Suppressor macrophage (primary cell): ENCODE measurements around the gene ADAMTS14.
"Not testable (repeated sequence)": the region's sequence is repeated elsewhere in the genome, so short reads cannot be mapped to it uniquely, and the experiment has no call there.

Experiments used
- DNase-seq, 4 experiments: peaks; one replicate each; pipeline ENCODE4 v3.0.0-alpha.2; 2020 to 2022

ADAMTS14 gene

DNA sequence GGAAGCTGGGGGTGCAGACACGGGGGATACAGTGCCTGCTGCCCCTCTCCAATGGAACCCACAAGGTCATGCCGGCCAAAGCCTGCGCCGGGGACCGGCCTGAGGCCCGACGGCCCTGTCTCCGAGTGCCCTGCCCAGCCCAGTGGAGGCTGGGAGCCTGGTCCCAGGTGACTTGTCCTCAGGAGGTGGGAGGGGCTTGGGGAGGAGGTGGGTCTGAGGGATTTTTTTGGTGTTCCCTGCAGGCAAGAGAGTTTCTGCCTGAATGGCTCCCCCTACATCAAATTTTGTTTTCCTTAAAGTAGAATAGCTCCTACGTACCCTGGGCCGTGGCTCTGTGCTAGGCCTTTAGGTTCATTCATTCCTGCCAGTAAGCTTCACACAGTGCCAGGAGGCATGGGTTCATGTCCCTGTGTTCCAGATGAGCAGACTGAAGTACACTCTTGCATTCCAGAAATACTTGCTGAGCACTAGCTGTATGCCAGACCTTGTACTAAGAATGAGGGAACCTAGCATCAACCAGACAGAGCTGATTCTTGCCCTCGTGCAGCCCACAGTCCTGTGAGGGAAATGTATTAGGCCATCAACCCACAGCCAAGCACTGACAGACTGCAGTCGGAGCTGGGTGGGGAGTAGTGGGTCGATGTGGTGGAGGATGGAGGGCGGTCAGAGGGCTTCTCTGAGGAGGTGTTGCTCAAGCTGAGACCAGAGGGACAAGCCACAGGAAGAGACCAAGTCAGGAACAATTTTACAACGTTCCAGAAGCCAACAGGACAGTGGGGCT is 81.7 kb downstream of the ADAMTS14 start:
- DNase-seq = no peak

DNA sequence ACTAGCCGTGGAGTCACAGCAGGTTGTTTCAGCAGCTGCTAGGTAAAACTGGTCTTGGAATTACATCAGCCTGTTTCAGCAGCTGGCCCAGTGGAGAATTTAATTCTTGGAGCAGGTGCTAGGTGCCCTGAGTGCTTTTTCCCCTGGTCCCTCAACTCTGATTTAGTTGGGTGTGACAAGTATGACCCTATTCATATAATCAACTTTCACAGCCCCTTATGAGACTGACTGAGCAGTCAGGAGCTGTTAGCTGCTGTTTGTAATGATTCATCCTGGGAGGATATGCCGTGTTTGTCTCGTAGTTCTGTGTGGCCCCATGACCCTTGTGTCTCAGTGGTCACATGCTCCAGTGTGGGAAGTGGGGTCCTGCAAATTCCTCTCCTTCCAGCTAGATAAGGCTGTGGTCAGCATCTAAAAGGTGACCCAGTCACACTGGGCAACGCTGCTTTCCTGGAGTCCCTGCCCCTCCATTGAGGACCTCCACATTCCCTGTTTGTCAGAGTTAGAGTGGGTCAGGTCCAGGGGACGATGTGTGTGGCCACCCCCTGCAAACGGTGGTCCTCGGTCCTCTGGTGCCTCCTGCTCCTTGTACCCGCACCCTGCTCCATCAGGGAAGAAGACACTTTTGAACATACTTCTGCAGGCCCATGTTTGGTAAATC is 84.5 kb downstream of the ADAMTS14 start:
- peak in 3 of 4 experiments; percentile 29 to 47 (median 36) for DNase-seq

DNA sequence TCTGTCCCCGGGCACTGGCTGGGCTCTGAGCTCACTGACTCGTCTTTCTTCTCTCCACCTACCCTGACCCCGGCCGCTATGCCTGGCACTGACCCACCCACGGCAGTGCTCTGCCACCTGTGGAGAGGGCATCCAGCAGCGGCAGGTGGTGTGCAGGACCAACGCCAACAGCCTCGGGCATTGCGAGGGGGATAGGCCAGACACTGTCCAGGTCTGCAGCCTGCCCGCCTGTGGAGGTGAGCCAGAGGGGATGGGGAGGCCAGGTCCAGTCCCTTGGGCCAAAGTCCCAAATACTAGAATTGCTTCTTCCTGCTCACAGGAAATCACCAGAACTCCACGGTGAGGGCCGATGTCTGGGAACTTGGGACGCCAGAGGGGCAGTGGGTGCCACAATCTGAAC is 85.5 kb downstream of the ADAMTS14 start:
- DNase-seq = no peak

DNA sequence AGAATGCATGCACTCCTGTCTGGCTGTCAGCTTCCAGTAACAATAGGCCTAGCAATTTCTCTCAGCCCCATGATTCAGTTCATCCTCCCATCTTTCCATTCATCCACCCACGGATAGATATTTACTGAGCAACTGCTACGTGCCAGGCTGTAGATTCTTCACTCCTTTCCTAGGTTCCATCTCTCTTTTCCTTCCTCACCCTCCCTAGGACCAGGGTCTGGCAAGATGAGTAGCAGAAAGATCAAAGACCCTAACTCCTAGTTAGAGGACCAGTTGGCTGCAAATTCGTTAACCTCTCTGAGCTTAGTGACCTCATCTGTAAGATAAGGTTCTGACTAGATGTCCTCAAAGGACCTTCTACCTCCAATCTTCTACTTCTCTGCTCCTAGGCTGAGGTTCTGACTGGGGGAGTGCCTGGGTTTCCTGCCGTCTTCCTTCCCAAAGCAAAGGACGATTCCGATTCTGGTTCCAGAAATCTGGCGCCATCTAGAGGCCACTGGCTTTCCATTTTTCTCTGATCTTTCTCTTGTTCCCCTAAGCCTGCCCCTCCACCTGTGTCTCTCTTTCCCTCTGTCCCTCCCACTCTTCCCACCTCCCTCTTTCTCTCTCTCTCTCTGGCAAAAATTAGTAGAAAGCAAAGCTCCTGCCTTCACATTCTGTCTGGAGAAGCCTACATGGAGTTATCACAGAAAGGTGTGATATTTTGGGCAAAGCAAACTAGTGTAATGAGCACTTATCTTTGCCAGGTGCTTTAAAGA is 86.6 kb downstream of the ADAMTS14 start:
- DNase-seq = peak; percentile 77 to 90 (median 86)

GRCh38 chr10:70759781-70760180 is 87.5 kb downstream of the ADAMTS14 start:
- peak; percentile 38 to 69 (median 52) for DNase-seq

- DNase-seq = no peak
Measured at GRCh38 chr10:70760271-70760787, 88.0 kb downstream of the ADAMTS14 start.

DNA sequence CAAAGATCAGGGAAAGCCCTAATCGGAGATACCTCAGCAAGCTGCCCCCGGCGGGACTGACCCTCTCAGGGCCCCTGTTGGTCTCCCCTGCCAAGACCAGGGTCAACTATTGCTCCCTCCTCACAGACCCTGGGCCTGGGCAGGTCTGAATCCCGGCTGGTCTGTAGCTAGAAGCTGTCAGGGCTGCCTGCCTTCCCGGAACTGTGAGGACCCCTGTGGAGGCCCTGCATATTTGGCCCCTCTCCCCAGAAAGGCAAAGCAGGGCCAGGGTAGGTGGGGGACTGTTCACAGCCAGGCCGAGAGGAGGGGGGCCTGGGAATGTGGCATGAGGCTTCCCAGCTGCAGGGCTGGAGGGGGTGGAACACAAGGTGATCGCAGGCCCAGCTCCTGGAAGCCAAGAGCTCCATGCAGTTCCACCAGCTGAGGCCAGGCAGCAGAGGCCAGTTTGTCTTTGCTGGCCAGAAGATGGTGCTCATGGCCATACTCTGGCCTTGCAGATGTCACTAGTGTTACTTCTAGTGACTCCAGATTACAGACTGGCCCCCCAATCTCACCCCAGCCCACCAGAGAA is 88.8 kb downstream of the ADAMTS14 start:
- DNase-seq = peak; percentile 45 to 69 (median 64)

DNA sequence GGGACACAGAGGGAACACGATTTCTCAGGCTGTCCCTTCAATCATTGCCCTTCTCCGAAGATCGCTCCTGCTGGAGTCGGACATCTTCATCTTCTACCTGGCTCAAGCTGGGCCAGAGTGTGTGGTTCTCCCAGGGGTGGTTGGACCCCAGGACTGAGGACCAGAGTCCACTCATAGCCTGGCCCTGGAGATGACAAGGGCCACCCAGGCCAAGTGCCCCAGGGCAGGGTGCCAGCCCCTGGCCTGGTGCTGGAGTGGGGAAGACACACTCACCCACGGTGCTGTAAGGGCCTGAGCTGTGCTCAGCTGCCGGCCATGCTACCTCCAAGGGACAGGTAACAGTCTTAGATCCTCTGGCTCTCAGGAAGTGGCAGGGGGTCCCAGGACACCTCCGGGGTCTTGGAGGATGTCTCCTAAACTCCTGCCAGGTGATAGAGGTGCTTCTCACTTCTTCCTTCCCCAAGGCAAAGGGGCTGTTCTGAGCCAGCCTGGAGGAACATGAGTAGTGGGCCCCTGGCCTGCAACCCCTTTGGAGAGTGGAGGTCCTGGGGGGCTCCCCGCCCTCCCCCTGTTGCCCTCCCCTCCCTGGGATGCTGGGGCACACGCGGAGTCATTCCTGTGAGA is 89.5 kb downstream of the ADAMTS14 start:
- DNase-seq = no peak

DNA sequence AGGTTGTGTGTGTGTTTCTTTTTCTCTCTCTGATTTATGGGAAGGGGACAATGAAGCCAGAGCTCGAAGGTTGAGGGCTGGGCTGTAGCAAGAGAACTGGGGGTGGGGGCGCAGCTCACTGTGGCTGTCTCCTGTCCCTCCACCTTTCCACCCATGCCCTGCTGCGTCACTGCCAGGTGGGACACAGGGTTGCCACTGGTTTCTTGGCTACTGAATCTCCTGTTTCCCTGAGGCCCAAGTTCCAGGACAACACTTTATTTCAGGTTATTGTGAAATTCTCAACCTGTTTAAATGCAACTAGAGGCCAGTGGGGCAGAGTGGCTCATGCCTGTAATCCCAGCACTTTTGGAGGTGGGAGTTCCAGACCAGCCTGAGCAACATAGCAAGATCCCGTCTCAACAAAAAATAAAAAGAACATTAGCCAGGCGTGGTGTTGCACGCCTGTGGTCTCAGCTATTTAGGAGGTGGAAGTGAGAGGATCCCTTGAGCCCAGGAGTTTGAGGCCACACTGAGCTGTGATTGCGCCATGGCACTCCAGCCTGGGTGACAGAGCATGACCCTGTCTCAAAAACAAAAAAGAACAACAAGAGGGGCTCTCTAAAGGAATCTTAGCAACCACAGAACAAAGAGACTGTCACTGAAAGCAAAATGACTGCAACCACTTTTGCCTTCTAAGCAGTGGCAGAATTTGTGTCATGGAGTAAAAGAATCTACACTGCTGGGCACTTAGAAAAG is 90.3 kb downstream of the ADAMTS14 start:
- peak; percentile 44 to 68 (median 65) for DNase-seq

DNA sequence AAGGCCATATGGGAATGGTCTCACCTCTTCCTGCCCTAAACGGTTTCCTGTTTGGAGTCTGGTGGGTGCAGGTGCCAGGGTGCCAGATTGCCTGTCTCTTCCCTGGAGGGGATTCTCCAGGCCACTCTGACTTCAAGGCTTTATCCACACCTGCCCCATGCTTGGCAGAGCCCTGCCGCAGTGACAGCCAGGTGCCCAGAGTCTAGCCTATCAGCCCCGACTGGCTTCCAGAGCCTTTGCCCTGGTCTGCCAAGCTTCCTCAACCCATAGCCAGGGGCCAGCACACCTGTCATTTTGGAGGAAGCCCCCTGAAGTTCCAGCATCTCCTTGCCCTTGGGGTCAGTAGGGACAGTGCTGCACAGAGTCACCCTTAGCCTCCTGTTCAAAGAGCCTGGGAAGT is 91.3 kb downstream of the ADAMTS14 start:
- DNase-seq = no peak

- DNase-seq = no peak
Measured at GRCh38 chr10:70765794-70766594, 93.7 kb downstream of the ADAMTS14 start.

DNA sequence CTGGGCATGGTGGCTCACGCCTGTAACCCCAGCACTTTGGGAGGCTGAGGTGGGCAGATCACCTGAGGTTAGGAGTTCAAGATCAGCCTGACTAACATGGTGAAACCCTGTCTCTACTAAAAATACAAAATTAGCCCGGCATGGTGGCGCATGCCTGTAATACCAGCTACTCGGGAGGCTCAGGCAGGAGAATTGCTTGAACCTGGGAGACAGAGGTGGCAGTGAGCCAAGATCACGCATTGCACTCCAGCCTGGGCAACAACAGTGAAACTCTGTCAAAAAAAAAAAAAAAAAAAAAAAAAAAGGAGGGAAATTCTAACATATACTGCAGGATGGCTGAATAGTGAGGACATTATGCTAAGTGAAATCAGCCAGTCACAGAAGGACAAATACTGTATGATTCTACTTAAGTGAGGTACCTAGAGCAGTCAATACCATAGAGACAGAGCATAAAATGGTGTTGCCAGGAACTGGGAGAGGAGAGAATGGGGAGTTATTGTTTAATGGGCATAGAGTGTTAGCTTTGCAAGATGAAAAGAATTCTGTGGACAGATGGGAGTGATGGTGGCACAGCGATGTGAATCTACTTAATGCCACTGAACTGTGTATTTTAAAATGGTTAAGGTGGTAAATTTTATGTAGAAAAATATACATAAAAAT is 95.8 kb downstream of the ADAMTS14 start:
- not testable (repeated sequence) for DNase-seq

GRCh38 chr10:70769121-70769520 is 96.8 kb downstream of the ADAMTS14 start:
- DNase-seq = no peak

DNA sequence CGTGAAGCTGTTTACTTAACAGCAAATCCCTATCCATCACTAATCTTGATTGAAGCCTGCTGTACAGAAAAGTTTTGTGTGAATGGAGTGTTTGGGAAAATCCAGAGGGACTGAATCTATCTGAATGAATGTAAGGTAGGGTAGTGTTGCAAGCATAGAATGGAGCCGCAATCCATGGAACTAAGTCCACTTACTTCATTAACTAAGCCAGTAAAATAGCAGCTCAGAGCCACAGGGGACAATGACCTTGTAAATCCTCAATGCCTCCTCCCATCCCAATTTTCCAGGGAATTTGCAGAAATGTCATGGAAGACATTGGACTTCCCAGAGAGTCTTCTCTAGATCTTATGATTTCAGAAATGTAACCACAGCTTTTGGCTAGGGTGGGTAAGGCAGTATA is 97.7 kb downstream of the ADAMTS14 start:
- no peak for DNase-seq

DNA sequence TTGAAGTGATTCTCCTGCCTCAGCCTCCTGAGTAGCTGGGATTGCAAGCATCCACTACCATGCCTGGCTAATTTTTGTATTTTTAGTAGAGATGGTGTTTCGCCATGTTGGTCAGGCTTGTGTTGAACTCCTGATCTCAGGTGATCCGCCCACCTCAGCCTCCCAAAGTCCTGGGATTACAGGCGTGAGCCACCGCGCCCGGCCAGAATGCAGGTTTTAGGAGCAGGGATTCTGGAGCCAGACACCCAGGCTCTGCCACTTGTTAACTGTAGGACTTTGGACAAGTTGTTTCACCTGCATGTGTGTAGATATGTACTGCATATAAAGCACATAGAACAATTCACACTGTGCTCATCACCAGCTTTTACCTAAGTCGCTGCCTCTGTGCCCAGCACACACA is 98.2 kb downstream of the ADAMTS14 start:
- DNase-seq = not testable (repeated sequence)

DNA sequence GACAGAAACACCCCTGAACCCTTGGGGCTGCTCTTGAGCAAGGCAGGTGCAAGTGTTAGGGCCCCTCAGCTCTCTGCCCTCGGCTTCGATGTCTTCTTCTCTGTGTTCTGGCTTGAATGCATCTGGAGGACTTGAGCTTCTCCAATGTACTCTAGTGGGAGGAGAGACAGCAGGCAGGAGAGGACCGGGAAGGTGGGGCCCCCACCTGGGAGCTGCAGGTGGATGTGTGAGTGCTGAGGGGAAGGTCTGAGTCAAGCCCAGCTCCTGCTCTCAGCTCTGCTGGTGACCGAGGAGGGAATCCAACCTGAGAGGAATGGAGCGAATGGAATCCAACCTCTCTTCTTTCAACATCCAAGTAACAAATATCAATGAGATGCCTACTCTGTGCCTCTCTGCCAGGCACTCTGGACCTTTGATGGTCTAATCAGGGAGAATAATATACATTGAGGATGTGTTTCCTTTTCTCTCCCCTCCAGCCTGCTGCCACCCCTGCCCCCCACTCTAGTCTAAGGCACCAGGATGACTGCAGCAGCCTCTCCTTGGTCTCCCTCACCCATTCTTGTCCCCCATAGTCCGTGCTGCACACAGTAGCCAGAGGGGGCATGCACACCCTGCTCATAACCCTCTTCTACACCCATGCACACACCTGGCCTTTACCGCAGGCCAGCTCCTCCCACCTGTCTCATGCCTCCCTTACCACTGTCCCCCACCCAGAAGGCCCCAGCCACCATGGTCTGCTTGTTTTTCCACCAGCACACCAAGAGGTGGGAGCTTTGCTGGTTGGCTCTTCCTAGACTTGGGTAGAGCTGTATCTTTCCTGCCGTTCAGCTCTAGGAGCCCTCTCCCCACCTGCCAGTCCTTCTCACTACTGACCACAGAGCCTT is 99.2 kb downstream of the ADAMTS14 start:
- no peak for DNase-seq

DNA sequence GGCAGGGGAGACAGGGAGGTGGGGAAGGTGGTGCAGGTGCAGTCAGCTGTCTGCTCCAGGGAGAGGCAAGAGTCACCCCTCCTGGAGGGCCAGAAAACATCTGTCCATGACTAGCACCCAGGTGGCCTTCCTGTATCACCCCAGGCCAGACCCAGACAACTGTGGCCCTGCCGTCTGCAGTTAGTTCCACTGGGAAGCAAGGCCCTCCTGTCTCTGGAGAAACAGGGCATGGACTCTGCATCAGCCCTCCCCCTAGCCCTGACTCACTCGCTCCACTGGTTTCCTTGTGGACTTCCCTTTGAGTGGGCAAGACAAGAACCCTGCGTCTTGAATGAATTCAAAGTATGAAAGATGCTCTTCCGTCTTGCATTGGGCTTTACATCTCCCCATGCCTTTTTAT is 100.3 kb downstream of the ADAMTS14 start:
- DNase-seq = peak; percentile 41 to 56 (median 47)

DNA sequence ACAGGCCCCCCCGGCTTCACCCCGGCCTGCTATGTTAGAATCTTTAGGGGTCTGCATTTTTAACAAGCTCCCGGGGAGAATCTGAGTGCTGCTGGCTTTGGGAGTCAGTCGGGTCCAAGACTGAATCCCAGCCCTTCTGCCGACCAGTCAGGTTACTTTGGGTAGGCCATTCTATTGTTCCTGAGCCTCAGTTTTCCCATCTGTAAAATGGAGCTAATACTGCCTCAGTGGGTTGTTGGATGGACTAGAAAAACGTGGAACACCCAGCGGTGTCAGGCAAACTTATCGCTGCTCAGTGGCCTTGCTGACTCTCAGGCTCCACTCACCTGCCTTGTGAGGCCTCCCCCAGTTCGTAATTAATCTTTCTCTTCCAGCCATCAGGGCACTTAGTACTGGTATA is 101.2 kb downstream of the ADAMTS14 start:
- DNase-seq = no peak
